ENCODE measurements around the gene APOL5. TPM values are rescaled to one million over a fixed set of nuclear protein-coding genes. Genes with fewer than 3 reads are reported as not detected.

The APOL5 gene
- polyA plus RNA-seq, 1 donor (not counting 4 experiments of a cell fraction or from before 2014, with no cell fraction given) = not detected

GRCh38 chr22:35681454-35682052, 36.1 kb upstream of the APOL5 start:
- peak; percentile 57 for FAIRE-seq
- TF ChIP-seq CTCF (optimal IDR thresholded peaks at IDR 0.05 in 1 of 3, IDR thresholded peaks at IDR 0.05 in 1 of 3, conservative IDR thresholded peaks at IDR 0.05 in 1 of 3; ENCODE audit: extremely low read depth in 1 of 3, insufficient read depth in 2 of 3, low read length in 3 of 3) (no peak), EZH2 (IDR thresholded peaks at IDR 0.05; ENCODE audit: low read length) (no peak)
- H3K79me2 ChIP-seq (ENCODE audit: control insufficient read depth, insufficient read depth, low read length) = no peaks in the 10 kb centered on the region
- dilution Hi-C loops (cut with MboI; ENCODE audit: extremely low pct_ligation_motif_present, low sequenced_read_pairs) = no loop called here
- peak; percentile 7 for DNase-seq (ENCODE audit: low read depth, low spot score)
- no peak overlapping the region for H3K27ac ChIP-seq (ENCODE audit: control insufficient read depth, insufficient read depth, low read length)
- no peaks in the 10 kb centered on the region for H3K27me3 ChIP-seq (ENCODE audit: control insufficient read depth, extremely low read depth, insufficient read depth, low read length)
- H3K9me1 ChIP-seq (ENCODE audit: control insufficient read depth, extremely low read depth, insufficient read depth, low read length) = no peaks in the 10 kb centered on the region
- H2AFZ ChIP-seq (ENCODE audit: control insufficient read depth, low read length) = peak overlapping the region; percentile 38
- peaks cover 6% of the 10 kb centered on the region for H3K4me1 ChIP-seq (ENCODE audit: control insufficient read depth, extremely low read depth, insufficient read depth, low read length)
- H3K36me3 ChIP-seq (ENCODE audit: control insufficient read depth in 2 of 2, extremely low read depth in 1 of 2, insufficient read depth in 2 of 2, low read length in 2 of 2) = no peaks in the 10 kb centered on the region
- H3K9me3 ChIP-seq (ENCODE audit: control insufficient read depth, low read depth, low read length) = no peaks in the 10 kb centered on the region
- no peak overlapping the region for H3K4me3 ChIP-seq (ENCODE audit: control insufficient read depth in 2 of 3, extremely low read depth in 1 of 3, insufficient read depth in 2 of 3, low read depth in 1 of 3, low read length in 3 of 3)
- H3K4me2 ChIP-seq (ENCODE audit: control insufficient read depth, extremely low read depth, insufficient read depth, low read depth, low read length) = peak overlapping the region; percentile 20
- no peak overlapping the region for H3K9ac ChIP-seq (ENCODE audit: control insufficient read depth, extremely low read depth, insufficient read depth, low read length)
- H4K20me1 ChIP-seq (ENCODE audit: control insufficient read depth, extremely low read depth, insufficient read depth, low read length) = no peaks in the 10 kb centered on the region

- Histone ChIP-seq H3K4me2 (ENCODE audit: control insufficient read depth, extremely low read depth, insufficient read depth, low read depth, low read length) (no peak overlapping the region), H3K4me3 (ENCODE audit: control insufficient read depth in 2 of 3, extremely low read depth in 1 of 3, insufficient read depth in 2 of 3, low read depth in 1 of 3, low read length in 3 of 3) (no peak overlapping the region), H3K9me3 (ENCODE audit: control insufficient read depth, low read depth, low read length) (no peaks in the 10 kb centered on the region), H3K27me3 (ENCODE audit: control insufficient read depth, extremely low read depth, insufficient read depth, low read length) (no peaks in the 10 kb centered on the region), H3K79me2 (ENCODE audit: control insufficient read depth, insufficient read depth, low read length) (no peaks in the 10 kb centered on the region), H2AFZ (ENCODE audit: control insufficient read depth, low read length) (no peak overlapping the region), H3K9me1 (ENCODE audit: control insufficient read depth, extremely low read depth, insufficient read depth, low read length) (no peaks in the 10 kb centered on the region), H3K9ac (ENCODE audit: control insufficient read depth, extremely low read depth, insufficient read depth, low read length) (no peak overlapping the region), H3K27ac (ENCODE audit: control insufficient read depth, insufficient read depth, low read length) (no peak overlapping the region), H3K36me3 (ENCODE audit: control insufficient read depth in 2 of 2, extremely low read depth in 1 of 2, insufficient read depth in 2 of 2, low read length in 2 of 2) (no peaks in the 10 kb centered on the region), H4K20me1 (ENCODE audit: control insufficient read depth, extremely low read depth, insufficient read depth, low read length) (no peaks in the 10 kb centered on the region), H3K4me1 (ENCODE audit: control insufficient read depth, extremely low read depth, insufficient read depth, low read length) (peaks cover 6% of the 10 kb centered on the region)
- FAIRE-seq (no peak), DNase-seq (ENCODE audit: low read depth, low spot score) (no peak)
- dilution Hi-C loops (cut with MboI; ENCODE audit: extremely low pct_ligation_motif_present, low sequenced_read_pairs) = no loop called here
- TF ChIP-seq CTCF (optimal IDR thresholded peaks at IDR 0.05 in 1 of 3, IDR thresholded peaks at IDR 0.05 in 1 of 3, conservative IDR thresholded peaks at IDR 0.05 in 1 of 3; ENCODE audit: extremely low read depth in 1 of 3, insufficient read depth in 2 of 3, low read length in 3 of 3) = no peak
- no peak for TF ChIP-seq EZH2 (IDR thresholded peaks at IDR 0.05; ENCODE audit: low read length)
Measured at GRCh38 chr22:35683560-35683959, 34.1 kb upstream of the APOL5 start.

All from keratinocyte (primary cell).